ENCODE data around the gene DAP.

The DAP gene

DNA sequence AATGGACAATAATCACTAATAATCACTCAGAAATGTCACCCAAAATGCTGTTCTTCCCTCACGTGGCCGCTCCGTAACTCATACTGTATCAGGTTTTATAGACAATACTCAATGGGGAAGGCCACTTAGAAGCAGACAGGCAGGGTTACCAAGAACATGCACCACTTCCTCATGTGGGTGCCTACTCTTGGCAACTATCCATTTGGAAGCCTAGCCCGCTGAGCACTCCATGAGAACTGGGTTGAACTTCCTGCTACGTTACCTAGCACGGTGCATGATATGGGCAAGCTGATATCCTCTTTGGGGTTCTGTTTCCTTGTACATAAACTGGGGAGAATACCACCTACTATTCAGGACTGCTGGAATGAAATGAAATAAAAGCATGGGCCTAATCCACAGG is 14.3 kb downstream of the DAP start:
- no peak for DNase-seq (ENCODE audit: low read depth, low spot score)
- TF ChIP-seq, protein P1, sequence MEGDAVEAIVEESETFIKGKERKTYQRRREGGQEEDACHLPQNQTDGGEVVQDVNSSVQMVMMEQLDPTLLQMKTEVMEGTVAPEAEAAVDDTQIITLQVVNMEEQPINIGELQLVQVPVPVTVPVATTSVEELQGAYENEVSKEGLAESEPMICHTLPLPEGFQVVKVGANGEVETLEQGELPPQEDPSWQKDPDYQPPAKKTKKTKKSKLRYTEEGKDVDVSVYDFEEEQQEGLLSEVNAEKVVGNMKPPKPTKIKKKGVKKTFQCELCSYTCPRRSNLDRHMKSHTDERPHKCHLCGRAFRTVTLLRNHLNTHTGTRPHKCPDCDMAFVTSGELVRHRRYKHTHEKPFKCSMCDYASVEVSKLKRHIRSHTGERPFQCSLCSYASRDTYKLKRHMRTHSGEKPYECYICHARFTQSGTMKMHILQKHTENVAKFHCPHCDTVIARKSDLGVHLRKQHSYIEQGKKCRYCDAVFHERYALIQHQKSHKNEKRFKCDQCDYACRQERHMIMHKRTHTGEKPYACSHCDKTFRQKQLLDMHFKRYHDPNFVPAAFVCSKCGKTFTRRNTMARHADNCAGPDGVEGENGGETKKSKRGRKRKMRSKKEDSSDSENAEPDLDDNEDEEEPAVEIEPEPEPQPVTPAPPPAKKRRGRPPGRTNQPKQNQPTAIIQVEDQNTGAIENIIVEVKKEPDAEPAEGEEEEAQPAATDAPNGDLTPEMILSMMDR (IDR thresholded peaks at IDR 0.05; ENCODE audit: insufficient read depth, low read length, missing control alignments): no peak
- ChIA-PET POLR2A (no interaction called here), CTCF (interaction anchor here (1.2 kb wide), 1 partner anchor 119 kb away, joined by 3 read pairs; no protein-coding TSS in a partner anchor)
- H3K4me3 ChIP-seq (ENCODE audit: low read depth, low read length): no peak overlapping the region

GRCh38 chr5:10745133-10745532 is 15.9 kb downstream of the DAP start:
- ChIA-PET POLR2A (no interaction called here), CTCF (interaction anchor here (2.1 kb wide), 1 partner anchor 112 kb away, joined by 5 read pairs; no protein-coding TSS in a partner anchor)
- H3K4me3 ChIP-seq (ENCODE audit: low read depth, low read length): no peak overlapping the region
- TF ChIP-seq, protein P1 (IDR thresholded peaks at IDR 0.05; ENCODE audit: insufficient read depth, low read length, missing control alignments): no peak
- no peak for DNase-seq (ENCODE audit: low read depth, low spot score)

DNA sequence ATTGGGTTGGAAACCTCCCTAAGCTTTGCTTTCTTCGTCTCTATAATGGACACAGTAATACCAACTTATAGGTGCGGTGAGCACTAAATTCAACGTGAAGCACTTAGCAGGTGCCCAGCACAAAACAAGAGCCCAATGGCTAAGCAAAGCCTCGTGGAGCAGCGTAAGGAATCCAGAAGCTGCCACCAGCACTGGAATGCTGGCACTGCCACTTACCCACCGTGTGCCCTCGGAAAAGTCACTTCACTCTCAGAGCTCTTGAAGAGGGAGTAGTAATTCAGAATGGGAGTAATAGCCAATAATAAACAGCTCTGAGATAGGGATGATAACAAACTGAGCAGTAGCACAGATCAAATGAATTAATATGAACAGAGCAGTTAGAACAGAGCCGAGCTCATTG is 16.4 kb downstream of the DAP start:
- ChIA-PET CTCF (interaction anchor here (2.1 kb wide), 1 partner anchor 112 kb away, joined by 5 read pairs; no protein-coding TSS in a partner anchor), POLR2A (no interaction called here)
- no peak for DNase-seq (ENCODE audit: low read depth, low spot score)
- TF ChIP-seq, protein P1 (IDR thresholded peaks at IDR 0.05; ENCODE audit: insufficient read depth, low read length, missing control alignments): no peak
- no peak overlapping the region for H3K4me3 ChIP-seq (ENCODE audit: low read depth, low read length)

- no peak for DNase-seq (ENCODE audit: low read depth, low spot score)
- POLR2A ChIA-PET: no interaction called here
- no peak overlapping the region for H3K4me3 ChIP-seq (ENCODE audit: low read depth, low read length)
- TF ChIP-seq, protein P1 (IDR thresholded peaks at IDR 0.05; ENCODE audit: insufficient read depth, low read length, missing control alignments): no peak
- CTCF ChIA-PET: interaction anchor here (0.6 to 2.1 kb wide), 3 partner anchors 49 to 113 kb away, joined by 3 to 5 read pairs (median 3); no protein-coding TSS in a partner anchor
These were observed 17.1 kb downstream of the DAP start for GRCh38 chr5:10743951-10744350.

GRCh38 chr5:10743526-10743925 is 17.5 kb downstream of the DAP start:
- TF ChIP-seq, protein P1 (IDR thresholded peaks at IDR 0.05; ENCODE audit: insufficient read depth, low read length, missing control alignments): no peak
- no peak for DNase-seq (ENCODE audit: low read depth, low spot score)
- CTCF ChIA-PET: interaction anchor here (0.6 to 0.7 kb wide), 2 partner anchors 48 to 98 kb away, joined by 3 read pairs; no protein-coding TSS in a partner anchor
- no peak overlapping the region for H3K4me3 ChIP-seq (ENCODE audit: low read depth, low read length)
- POLR2A ChIA-PET: no interaction called here

GRCh38 chr5:10741661-10742060 is 19.4 kb downstream of the DAP start:
- DNase-seq (ENCODE audit: low read depth, low spot score): no peak
- TF ChIP-seq, protein P1 (IDR thresholded peaks at IDR 0.05; ENCODE audit: insufficient read depth, low read length, missing control alignments): no peak
- no peak overlapping the region for H3K4me3 ChIP-seq (ENCODE audit: low read depth, low read length)
- ChIA-PET POLR2A (no interaction called here), CTCF (interaction anchor here (1.8 kb wide), 1 partner anchor 10 kb away, joined by 4 read pairs; no protein-coding TSS in a partner anchor)

Data from AG04449 (cell line).